ENCODE measurements around the gene TINAG. TPM values are rescaled to one million over a fixed set of nuclear protein-coding genes. Genes with fewer than 3 reads are reported as not detected.
"Not testable (repeated sequence)": the region's sequence is repeated elsewhere in the genome, so short reads cannot be mapped to it uniquely, and the experiment has no call there.

The TINAG gene
- total and polyA plus RNA-seq, 10 of the 15 experiments (the other 5 are each of a cell fraction or from before 2014, with no cell fraction given), result 0.26 to 7.7 (median 0.95) TPM

GRCh38 chr6:54327631-54328030 is 19.4 kb downstream of the TINAG start:
- H4K20me1 ChIP-seq (ENCODE audit: control insufficient read depth, insufficient read depth), result no peaks in the 10 kb centered on the region
- H3K36me3 ChIP-seq (ENCODE audit: control insufficient read depth in 2 of 2, insufficient read depth in 2 of 2, low read length in 1 of 2), result no peaks in the 10 kb centered on the region
- no TSS peak for BruUV-seq (replicated peaks)
- no peak overlapping the region for H3K27ac ChIP-seq (ENCODE audit: control insufficient read depth, insufficient read depth)
- H3K4me3 ChIP-seq, result no peak overlapping the region
- H3K4me1 ChIP-seq (ENCODE audit: control insufficient read depth, insufficient read depth, low read length), result no peaks in the 10 kb centered on the region
- H3K27me3 ChIP-seq (replicated peaks in 1 of 2; ENCODE audit: control insufficient read depth in 2 of 2, insufficient read depth in 2 of 2, low read length in 1 of 2), result no peaks in the 10 kb centered on the region
- FAIRE-seq, result no peak
- 26% methylated on average over 7 of the region's 7 CpGs for WGBS (ENCODE audit: insufficient coverage, insufficient replicate concordance, low lambda C conversion rate, missing lambda C conversion rate)
- DNase-seq (ENCODE audit: low read depth, low spot score), result no peak
- RAD21 ChIA-PET (ENCODE audit: unreplicated experiment), result no interaction called here
- H2AFZ ChIP-seq (ENCODE audit: control insufficient read depth, low read depth, low read length), result no peak overlapping the region
- SMC1A ChIA-PET (ENCODE audit: uncharacterized antibody, unreplicated experiment), result interaction anchor here (0.6 to 1.0 kb wide), 2 partner anchors 59 to 83 kb away, joined by 3 to 4 read pairs; no protein-coding TSS in a partner anchor
- in situ Hi-C loops (cut with MboI) (no loop called here), intact Hi-C loops (cut with micrococcal nuclease; ENCODE audit: unreplicated experiment) (no loop called here)
- no peak for TF ChIP-seq RCOR1 (conservative IDR thresholded peaks at IDR 0.05; ENCODE audit: low read depth, low read length)
- TF ChIP-seq ZBED1 (IDR thresholded peaks at IDR 0.05; ENCODE audit: borderline replicate concordance), result no peak
- TF ChIP-seq RELA (IDR thresholded peaks at IDR 0.05; ENCODE audit: borderline replicate concordance, partially characterized antibody), result no peak
- TF ChIP-seq RUNX3 (IDR thresholded peaks at IDR 0.05; ENCODE audit: low read length), result no peak
- CTCF ChIA-PET, result no interaction called here
- no peak for ATAC-seq
- no peak overlapping the region for H3K4me2 ChIP-seq (ENCODE audit: control insufficient read depth, insufficient read depth)
- no peak overlapping the region for H3K9ac ChIP-seq (ENCODE audit: control insufficient read depth, insufficient read depth, low read length)
- H3K9me3 ChIP-seq (replicated peaks; ENCODE audit: control insufficient read depth, insufficient read depth, low read length), result no peaks in the 10 kb centered on the region
- H3K79me2 ChIP-seq (ENCODE audit: control insufficient read depth, insufficient read depth, low read length), result no peaks in the 10 kb centered on the region
- POLR2A ChIA-PET, result no interaction called here

GRCh38 chr6:54331571-54331970 is 23.3 kb downstream of the TINAG start:
- ATAC-seq; POLR2A ChIA-PET; H3K9ac ChIP-seq (ENCODE audit: control insufficient read depth, insufficient read depth, low read length); H3K36me3 ChIP-seq (ENCODE audit: control insufficient read depth in 2 of 2, insufficient read depth in 2 of 2, low read length in 1 of 2); H2AFZ ChIP-seq (ENCODE audit: control insufficient read depth, low read depth, low read length); H3K9me3 ChIP-seq (replicated peaks; ENCODE audit: control insufficient read depth, insufficient read depth, low read length); intact Hi-C loops (cut with micrococcal nuclease; ENCODE audit: unreplicated experiment); FAIRE-seq; H3K79me2 ChIP-seq (ENCODE audit: control insufficient read depth, insufficient read depth, low read length); H4K20me1 ChIP-seq (ENCODE audit: control insufficient read depth, insufficient read depth); H3K27ac ChIP-seq (ENCODE audit: control insufficient read depth, insufficient read depth); CTCF ChIA-PET; H3K4me1 ChIP-seq (ENCODE audit: control insufficient read depth, insufficient read depth, low read length); H3K4me3 ChIP-seq; BruUV-seq (replicated peaks); RAD21 ChIA-PET (ENCODE audit: unreplicated experiment); H3K27me3 ChIP-seq (replicated peaks in 1 of 2; ENCODE audit: control insufficient read depth in 2 of 2, insufficient read depth in 2 of 2, low read length in 1 of 2); H3K4me2 ChIP-seq (ENCODE audit: control insufficient read depth, insufficient read depth); in situ Hi-C loops (cut with MboI); SMC1A ChIA-PET (ENCODE audit: uncharacterized antibody, unreplicated experiment); DNase-seq (ENCODE audit: low read depth, low spot score): not testable (repeated sequence)
- WGBS (ENCODE audit: insufficient coverage, insufficient replicate concordance, low lambda C conversion rate, missing lambda C conversion rate), result 0% methylated on average over 2 of the region's 2 CpGs
